Measurements from ENCODE around the gene HLA-A.

DNA sequence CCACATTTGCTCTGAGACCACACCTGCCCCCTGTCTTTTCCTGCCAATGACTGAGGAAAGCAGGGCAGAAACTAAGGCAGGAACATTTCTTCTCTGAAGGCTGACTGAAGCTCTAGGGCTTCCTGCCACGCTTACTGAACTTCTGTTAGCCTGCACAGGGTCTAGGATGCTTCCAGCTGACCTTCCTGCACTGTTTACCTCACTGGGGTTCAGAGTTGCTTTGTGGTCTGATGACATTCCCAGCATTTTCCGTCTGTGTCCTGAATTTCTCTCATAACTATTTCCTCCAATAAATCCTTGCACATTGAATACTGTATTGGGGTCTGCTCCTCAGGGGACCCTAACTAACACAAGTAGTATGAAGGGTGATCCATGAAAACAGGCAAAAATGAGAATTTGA, 29.5 kb upstream of the HLA-A start:
- TF ChIP-seq POLR2AphosphoS5 (IDR thresholded peaks at IDR 0.05) (no peak), POLR2A (IDR thresholded peaks at IDR 0.05) (no peak)
- TF ChIP-seq, protein P1, sequence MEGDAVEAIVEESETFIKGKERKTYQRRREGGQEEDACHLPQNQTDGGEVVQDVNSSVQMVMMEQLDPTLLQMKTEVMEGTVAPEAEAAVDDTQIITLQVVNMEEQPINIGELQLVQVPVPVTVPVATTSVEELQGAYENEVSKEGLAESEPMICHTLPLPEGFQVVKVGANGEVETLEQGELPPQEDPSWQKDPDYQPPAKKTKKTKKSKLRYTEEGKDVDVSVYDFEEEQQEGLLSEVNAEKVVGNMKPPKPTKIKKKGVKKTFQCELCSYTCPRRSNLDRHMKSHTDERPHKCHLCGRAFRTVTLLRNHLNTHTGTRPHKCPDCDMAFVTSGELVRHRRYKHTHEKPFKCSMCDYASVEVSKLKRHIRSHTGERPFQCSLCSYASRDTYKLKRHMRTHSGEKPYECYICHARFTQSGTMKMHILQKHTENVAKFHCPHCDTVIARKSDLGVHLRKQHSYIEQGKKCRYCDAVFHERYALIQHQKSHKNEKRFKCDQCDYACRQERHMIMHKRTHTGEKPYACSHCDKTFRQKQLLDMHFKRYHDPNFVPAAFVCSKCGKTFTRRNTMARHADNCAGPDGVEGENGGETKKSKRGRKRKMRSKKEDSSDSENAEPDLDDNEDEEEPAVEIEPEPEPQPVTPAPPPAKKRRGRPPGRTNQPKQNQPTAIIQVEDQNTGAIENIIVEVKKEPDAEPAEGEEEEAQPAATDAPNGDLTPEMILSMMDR (IDR thresholded peaks at IDR 0.05 in 8 of 11, conservative IDR thresholded peaks at IDR 0.05 in 3 of 11) = no peak
